KMS-11 (cell line): Measurements from ENCODE around the gene PCDH1.

Experiments
- H2AFZ ChIP-seq: fragments of 200-600 bp; sonication (generic); 2 replicates; pipeline ENCODE4 v1.6.1; 2016; ENCODE audit warnings: antibody characterized with exemption, mixed run types, low read depth
- H3K27ac ChIP-seq: fragments of 200-600 bp; sonication (generic); 2 replicates; pipeline ENCODE4 v1.6.1; 2016; ENCODE audit warnings: mild to moderate bottlenecking, mixed run types
- H3K27me3 ChIP-seq: fragments of 200-600 bp; sonication (generic); 2 replicates; pipeline ENCODE4 v1.6.1; 2017; ENCODE audit warnings: mild to moderate bottlenecking, low read depth, mixed run types, moderate library complexity; ENCODE audit not compliant: insufficient read depth
- H3K36me3 ChIP-seq: fragments of 200-600 bp; sonication (generic); 2 replicates; pipeline ENCODE4 v1.6.1; 2017; ENCODE audit warnings: mild to moderate bottlenecking, mixed run types; ENCODE audit not compliant: insufficient read depth
- H3K4me1 ChIP-seq: fragments of 200-600 bp; sonication (generic); 2 replicates; pipeline ENCODE4 v1.6.1; 2016; ENCODE audit warnings: mild to moderate bottlenecking, low read depth, mixed run types; ENCODE audit not compliant: poor library complexity, severe bottlenecking
- H3K4me2 ChIP-seq: fragments of 200-600 bp; sonication (generic); 2 replicates; pipeline ENCODE4 v1.7.0; 2016; ENCODE audit warnings: mild to moderate bottlenecking, mixed run types
- H3K4me3 ChIP-seq: fragments of 200-600 bp; sonication (generic); IDR thresholded peaks from 2 replicates; pipeline ENCODE4 v1.6.1; 2017; ENCODE audit warnings: low read depth, low read length, mixed read lengths; ENCODE audit not compliant: insufficient read depth
- H3K79me2 ChIP-seq: fragments of 200-600 bp; sonication (generic); 2 replicates; pipeline ENCODE4 v1.6.1; 2016; ENCODE audit warnings: low read depth, mixed run types; ENCODE audit not compliant: insufficient read depth
- H3K9ac ChIP-seq: fragments of 200-600 bp; sonication (generic); 2 replicates; pipeline ENCODE4 v1.6.1; 2016; ENCODE audit warnings: mild to moderate bottlenecking, mixed run types
- H4K20me1 ChIP-seq: fragments of 200-600 bp; sonication (generic); 2 replicates; pipeline ENCODE4 v1.6.1; 2016; ENCODE audit warnings: mild to moderate bottlenecking, mixed run types; ENCODE audit not compliant: insufficient read depth
- CTCF ChIP-seq: fragments of 200-600 bp; sonication (generic); conservative IDR thresholded peaks from 2 replicates; pipeline ENCODE4 v1.6.1; 2017; ENCODE audit warnings: low read depth, mild to moderate bottlenecking, antibody characterized with exemption, low read length, moderate library complexity, mixed read lengths

PCDH1 gene

GRCh38 chr5:141879426-141879759, 1.2 kb upstream of the PCDH1 start:
- no peaks in the 10 kb centered on the region for H4K20me1 ChIP-seq
- no peaks in the 10 kb centered on the region for H3K36me3 ChIP-seq
- H3K4me1 ChIP-seq = peaks cover 40% of the 10 kb centered on the region
- H3K9ac ChIP-seq = peak overlapping the region; percentile 21; the same call in 1 of the 2 replicates
- peak overlapping the region; percentile 80 for H3K27ac ChIP-seq
- H3K4me2 ChIP-seq = peak overlapping the region; percentile 100; the same call in 1 of the 2 replicates
- no peak overlapping the region for H3K4me3 ChIP-seq
- H3K27me3 ChIP-seq = peaks cover 12% of the 10 kb centered on the region
- peak overlapping the region; percentile 8; the same call in 1 of the 2 replicates for H2AFZ ChIP-seq
- TF ChIP-seq CTCF = peak; percentile 19; the same call in 1 of the 2 replicates
- no peaks in the 10 kb centered on the region for H3K79me2 ChIP-seq

GRCh38 chr5:141878711-141879425, 658 bp upstream of the PCDH1 start:
- no peaks in the 10 kb centered on the region for H3K79me2 ChIP-seq
- peak overlapping the region; percentile 95 for H2AFZ ChIP-seq
- H3K4me2 ChIP-seq = peak overlapping the region; percentile 100
- peaks cover 12% of the 10 kb centered on the region for H3K27me3 ChIP-seq
- H3K27ac ChIP-seq = peak overlapping the region; percentile 36
- TF ChIP-seq CTCF = peak; percentile 89
- no peak overlapping the region for H3K4me3 ChIP-seq
- H4K20me1 ChIP-seq = no peaks in the 10 kb centered on the region
- peaks cover 40% of the 10 kb centered on the region for H3K4me1 ChIP-seq
- peak overlapping the region; percentile 49 for H3K9ac ChIP-seq
- no peaks in the 10 kb centered on the region for H3K36me3 ChIP-seq

GRCh38 chr5:141877356-141878185, 639 bp downstream of the PCDH1 start:
- H3K27me3 ChIP-seq = peaks cover 12% of the 10 kb centered on the region

More at GRCh38 chr5:141877356-141878185, 639 bp downstream of the PCDH1 start:
- Histone ChIP-seq H3K79me2 (no peaks in the 10 kb centered on the region), H4K20me1 (no peaks in the 10 kb centered on the region), H3K36me3 (no peaks in the 10 kb centered on the region), H3K9ac (peak overlapping the region; percentile 25; the same call in 1 of the 2 replicates), H3K4me1 (peaks cover 35% of the 10 kb centered on the region), H3K4me2 (peak overlapping the region; percentile 84; the same call in 1 of the 2 replicates), H2AFZ (peak overlapping the region; percentile 81), H3K4me3 (no peak overlapping the region), H3K27ac (no peak overlapping the region)
- TF ChIP-seq CTCF = no peak
